DOHH2 (cell line): ENCODE data around the gene DIP2B.

Experiments used
- H3F3A ChIP-seq: fragments of 200-600 bp; sonication (generic), shearing (Covaris generic); 2 replicates; pipeline ENCODE4 v1.6.0; 2016; ENCODE audit warnings: antibody characterized with exemption, mild to moderate bottlenecking; ENCODE audit not compliant: control insufficient read depth, insufficient read depth
- H3K27ac ChIP-seq: fragments of 200-600 bp; sonication (generic); 2 replicates; pipeline ENCODE4 v1.5.1; 2014; ENCODE audit warnings: low read depth, mild to moderate bottlenecking, low read length, moderate library complexity
- H3K27me3 ChIP-seq: fragments of 200-600 bp; sonication (generic); 2 replicates; pipeline ENCODE4 v1.6.1; 2014; ENCODE audit warnings: mild to moderate bottlenecking, low read length, mixed read lengths; ENCODE audit not compliant: control insufficient read depth
- H3K36me3 ChIP-seq: fragments of 200-600 bp; sonication (generic); 2 replicates; pipeline ENCODE4 v1.6.1; 2014; ENCODE audit warnings: mild to moderate bottlenecking, low read length, moderate library complexity, mixed read lengths; ENCODE audit not compliant: control insufficient read depth
- H3K4me1 ChIP-seq: fragments of 200-600 bp; sonication (generic); 2 replicates; pipeline ENCODE4 v1.6.1; 2014; ENCODE audit warnings: mild to moderate bottlenecking, low read length, mixed read lengths; ENCODE audit not compliant: control insufficient read depth
- H3K4me2 ChIP-seq: fragments of 200-600 bp; sonication (generic); 2 replicates; pipeline ENCODE4 v1.6.0; 2014; ENCODE audit warnings: mild to moderate bottlenecking, low read length, moderate library complexity
- H3K4me3 ChIP-seq: fragments of 200-600 bp; sonication (generic); 2 replicates; pipeline ENCODE4 v1.5.1; 2014; ENCODE audit warnings: mild to moderate bottlenecking, low read length, mixed read lengths
- H3K79me2 ChIP-seq: fragments of 200-600 bp; sonication (generic); 2 replicates; pipeline ENCODE4 v1.6.1; 2014; ENCODE audit warnings: mild to moderate bottlenecking, low read length, mixed read lengths; ENCODE audit not compliant: control insufficient read depth
- H3K9me2 ChIP-seq: fragments of 200-600 bp; sonication (generic); replicated peaks from 2 replicates; pipeline ENCODE4 v1.6.1; 2014; ENCODE audit warnings: mild to moderate bottlenecking, low read length, mixed read lengths; ENCODE audit not compliant: control insufficient read depth
- H3K9me3 ChIP-seq: fragments of 200-600 bp; sonication (generic); 2 replicates; pipeline ENCODE4 v1.6.1; 2014; ENCODE audit warnings: antibody characterized with exemption, low read length, mixed read lengths; ENCODE audit not compliant: control insufficient read depth, insufficient read depth
- H4K20me1 ChIP-seq: fragments of 200-600 bp; sonication (generic); 2 replicates; pipeline ENCODE4 v1.6.0; 2014; ENCODE audit warnings: low read depth, mild to moderate bottlenecking, antibody characterized with exemption, low read length, moderate library complexity; ENCODE audit not compliant: control insufficient read depth, insufficient read depth
- CTCF ChIP-seq: fragments of 200-600 bp; sonication (generic); IDR thresholded peaks from one replicate; pipeline ENCODE4 v1.5.1; 2014; ENCODE audit warnings: antibody characterized with exemption, mild to moderate bottlenecking, low read depth, low read length; ENCODE audit not compliant: poor library complexity, severe bottlenecking
- EZH2phosphoT487 ChIP-seq: fragments of 200-600 bp; sonication (generic); IDR thresholded peaks from 2 replicates; pipeline ENCODE4 v1.6.1; 2017; ENCODE audit warnings: borderline replicate concordance, mild to moderate bottlenecking, antibody characterized with exemption, low read length, moderate library complexity, mixed read lengths

Gene DIP2B

GRCh38 chr12:50567926-50568325, 63.1 kb downstream of the DIP2B start:
- peaks cover 22% of the 10 kb centered on the region; the same call in 1 of the 2 replicates for H3K79me2 ChIP-seq
- H3K9me3 ChIP-seq: no peaks in the 10 kb centered on the region
- H3K36me3 ChIP-seq: no peaks in the 10 kb centered on the region
- 0 out of 2 replicates have a peak, but pooled peaks cover 4% of the 10 kb centered on the region for H3F3A ChIP-seq
- no peak overlapping the region for H3K27ac ChIP-seq
- TF ChIP-seq EZH2phosphoT487: no peak
- no peak for TF ChIP-seq CTCF
- no peak overlapping the region for H3K4me3 ChIP-seq
- peaks cover 4% of the 10 kb centered on the region; the same call in 1 of the 2 replicates for H3K4me1 ChIP-seq
- H3K27me3 ChIP-seq: no peaks in the 10 kb centered on the region
- H4K20me1 ChIP-seq: no peaks in the 10 kb centered on the region
- no peak overlapping the region for H3K4me2 ChIP-seq
- H3K9me2 ChIP-seq: no peaks in the 10 kb centered on the region

GRCh38 chr12:50568338-50569091, 63.7 kb downstream of the DIP2B start:
- Histone ChIP-seq H3K4me2 (no peak overlapping the region), H3K9me2 (no peaks in the 10 kb centered on the region), H3K4me3 (no peak overlapping the region), H3K4me1 (peaks cover 4% of the 10 kb centered on the region; the same call in 1 of the 2 replicates), H3K79me2 (peaks cover 25% of the 10 kb centered on the region; the same call in 1 of the 2 replicates), H3F3A (0 out of 2 replicates have a peak, but pooled peaks cover 4% of the 10 kb centered on the region), H4K20me1 (peaks cover 5% of the 10 kb centered on the region; the same call in 1 of the 2 replicates), H3K36me3 (no peaks in the 10 kb centered on the region), H3K27me3 (no peaks in the 10 kb centered on the region), H3K27ac (no peak overlapping the region), H3K9me3 (no peaks in the 10 kb centered on the region)
- no peak for TF ChIP-seq CTCF
- TF ChIP-seq EZH2phosphoT487: no peak

GRCh38 chr12:50569321-50569720, 64.5 kb downstream of the DIP2B start:
- H3K9me3 ChIP-seq: no peaks in the 10 kb centered on the region
- H3K36me3 ChIP-seq: no peaks in the 10 kb centered on the region
- no peaks in the 10 kb centered on the region for H3K27me3 ChIP-seq
- H3K9me2 ChIP-seq: no peaks in the 10 kb centered on the region
- TF ChIP-seq EZH2phosphoT487: no peak
- TF ChIP-seq CTCF: no peak
- no peak overlapping the region for H3K4me2 ChIP-seq
- peaks cover 23% of the 10 kb centered on the region; the same call in 1 of the 2 replicates for H3K79me2 ChIP-seq
- H4K20me1 ChIP-seq: peaks cover 5% of the 10 kb centered on the region; the same call in 1 of the 2 replicates
- no peak overlapping the region for H3K4me3 ChIP-seq
- no peaks in the 10 kb centered on the region; the same call in 1 of the 2 replicates for H3K4me1 ChIP-seq
- peaks cover 2% of the 10 kb centered on the region; the same call in 1 of the 2 replicates for H3F3A ChIP-seq
- H3K27ac ChIP-seq: no peak overlapping the region
